ENCODE measurements around the gene REPIN1. TPM values are rescaled to one million over a fixed set of nuclear protein-coding genes. Genes with fewer than 3 reads are reported as not detected.
A peak's percentile ranks its signal among the peaks of the same experiment; 100 is the strongest.

The REPIN1 gene
- total RNA-seq, 3 donors from 2014 or later (not counting 1 experiment from before 2014, with no cell fraction given), result 58.9 to 79.4 (median 76.5) TPM

DNA sequence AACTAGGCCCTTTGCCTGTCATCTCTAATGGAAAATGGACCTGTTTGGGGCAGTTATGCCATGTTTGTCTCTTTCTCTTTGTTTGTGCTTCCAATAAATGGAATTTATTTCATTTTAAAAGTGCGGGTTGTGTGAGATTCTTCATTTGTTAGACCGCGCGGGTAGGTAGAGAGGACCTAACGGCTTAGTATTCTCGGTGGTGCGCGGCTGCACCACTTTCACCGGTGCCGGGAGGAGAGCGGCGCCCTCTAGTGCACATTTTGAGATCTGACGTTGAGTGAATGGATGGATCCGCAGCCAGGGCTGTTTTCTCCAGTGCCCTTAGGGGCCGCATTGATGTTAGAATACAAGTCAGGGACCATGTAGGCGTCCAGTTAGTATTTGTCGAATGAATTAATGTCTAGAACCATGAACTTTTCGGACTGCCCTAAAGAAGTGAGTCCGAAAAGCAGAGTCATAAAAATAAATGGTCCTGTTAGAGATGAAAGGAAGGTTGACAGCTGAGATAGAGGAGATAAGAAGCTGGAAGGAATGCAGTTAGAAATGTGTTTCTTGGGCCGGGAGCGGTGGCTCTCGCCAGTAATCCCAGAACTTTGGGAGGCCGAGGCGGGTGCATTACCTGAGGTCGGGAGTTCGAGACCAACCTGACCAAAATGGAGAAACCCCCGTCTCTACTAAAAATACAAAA lies 52.5 kb downstream of the REPIN1 start:
- Mint-ChIP-seq H3K27me3 (ENCODE audit: low read depth in 2 of 2) (peaks cover 0 to 7% of the 10 kb centered on the region in 2 donors), H3K4me1 (peaks cover 7 to 8% of the 10 kb centered on the region in 2 donors), H3K36me3 (no peaks in the 10 kb centered on the region), H3K9me3 (no peaks in the 10 kb centered on the region), H3K4me3 (peak overlapping the region; percentile 18), H3K27ac (peak overlapping the region in 1 of 2 donors; percentile 14)
- DNase-seq, result peak; percentile 81 to 92
- intact Hi-C loops (cut with micrococcal nuclease), result loop anchor here (1.0 kb wide), 1 partner anchor 64 kb away; no protein-coding TSS in a partner anchor
- Histone ChIP-seq H3K27ac (ENCODE audit: low read length) (no peak overlapping the region), H3K36me3 (ENCODE audit: control insufficient read depth, insufficient read depth, low read length) (no peaks in the 10 kb centered on the region), H3K27me3 (ENCODE audit: control insufficient read depth, insufficient read depth, low read length) (no peaks in the 10 kb centered on the region), H3K9me3 (ENCODE audit: control insufficient read depth, insufficient read depth, low read length) (no peaks in the 10 kb centered on the region), H3K4me3 (ENCODE audit: low read length) (no peak overlapping the region), H3K4me1 (ENCODE audit: control insufficient read depth, insufficient read depth, low read length) (no peaks in the 10 kb centered on the region)
- 25% methylated on average over 27 of the region's 27 CpGs for WGBS (ENCODE audit: insufficient coverage)
- peak; percentile 94 to 100 (median 100) for ATAC-seq
- TF ChIP-seq, protein P1, sequence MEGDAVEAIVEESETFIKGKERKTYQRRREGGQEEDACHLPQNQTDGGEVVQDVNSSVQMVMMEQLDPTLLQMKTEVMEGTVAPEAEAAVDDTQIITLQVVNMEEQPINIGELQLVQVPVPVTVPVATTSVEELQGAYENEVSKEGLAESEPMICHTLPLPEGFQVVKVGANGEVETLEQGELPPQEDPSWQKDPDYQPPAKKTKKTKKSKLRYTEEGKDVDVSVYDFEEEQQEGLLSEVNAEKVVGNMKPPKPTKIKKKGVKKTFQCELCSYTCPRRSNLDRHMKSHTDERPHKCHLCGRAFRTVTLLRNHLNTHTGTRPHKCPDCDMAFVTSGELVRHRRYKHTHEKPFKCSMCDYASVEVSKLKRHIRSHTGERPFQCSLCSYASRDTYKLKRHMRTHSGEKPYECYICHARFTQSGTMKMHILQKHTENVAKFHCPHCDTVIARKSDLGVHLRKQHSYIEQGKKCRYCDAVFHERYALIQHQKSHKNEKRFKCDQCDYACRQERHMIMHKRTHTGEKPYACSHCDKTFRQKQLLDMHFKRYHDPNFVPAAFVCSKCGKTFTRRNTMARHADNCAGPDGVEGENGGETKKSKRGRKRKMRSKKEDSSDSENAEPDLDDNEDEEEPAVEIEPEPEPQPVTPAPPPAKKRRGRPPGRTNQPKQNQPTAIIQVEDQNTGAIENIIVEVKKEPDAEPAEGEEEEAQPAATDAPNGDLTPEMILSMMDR (IDR thresholded peaks at IDR 0.05), result peak; percentile 94

- ATAC-seq, result no peak
- intact Hi-C loops (cut with micrococcal nuclease), result loop anchor here (1.0 kb wide), 1 partner anchor 65 kb away; no protein-coding TSS in a partner anchor
- DNase-seq, result no peak
Measured at GRCh38 chr7:150421831-150422230, 53.2 kb downstream of the REPIN1 start.

More at GRCh38 chr7:150421831-150422230, 53.2 kb downstream of the REPIN1 start:
- H3K4me3 Mint-ChIP-seq, result no peak overlapping the region
- H3K36me3 Mint-ChIP-seq, result no peaks in the 10 kb centered on the region
- no peaks in the 10 kb centered on the region for H3K9me3 Mint-ChIP-seq
- Histone ChIP-seq H3K4me3 (ENCODE audit: low read length) (no peak overlapping the region), H3K36me3 (ENCODE audit: control insufficient read depth, insufficient read depth, low read length) (no peaks in the 10 kb centered on the region), H3K9me3 (ENCODE audit: control insufficient read depth, insufficient read depth, low read length) (no peaks in the 10 kb centered on the region), H3K4me1 (ENCODE audit: control insufficient read depth, insufficient read depth, low read length) (no peaks in the 10 kb centered on the region), H3K27me3 (ENCODE audit: control insufficient read depth, insufficient read depth, low read length) (no peaks in the 10 kb centered on the region), H3K27ac (ENCODE audit: low read length) (no peak overlapping the region)
- 85% methylated on average over 17 of the region's 17 CpGs for WGBS (ENCODE audit: insufficient coverage)
- peaks cover 0 to 7% of the 10 kb centered on the region in 2 donors for H3K27me3 Mint-ChIP-seq (ENCODE audit: low read depth in 2 of 2)
- TF ChIP-seq, protein P1 (IDR thresholded peaks at IDR 0.05), result no peak
- H3K27ac Mint-ChIP-seq, result no peak overlapping the region
- H3K4me1 Mint-ChIP-seq, result peaks cover 7 to 8% of the 10 kb centered on the region in 2 donors

Other genes starting within 250 kb of the REPIN1 start
- gene LRRC61, start 45.5 kb upstream of the REPIN1 start, total RNA-seq, result 10 to 100 TPM in 2 of 3 donors, 1 to 10 TPM in 1; 7.3 to 16.7 (median 13.7) TPM
- 1 to 10 TPM; 5.1 to 8.3 (median 7.2) TPM for gene ACTR3C, start 45.3 kb upstream of the REPIN1 start, total RNA-seq
- not detected for gene RARRES2, start 27.2 kb upstream of the REPIN1 start, total RNA-seq
- gene ZNF775, start 10.5 kb downstream of the REPIN1 start, total RNA-seq, result 1 to 10 TPM; 1.3 to 2.7 (median 1.6) TPM
- gene GIMAP8, start 81.8 kb downstream of the REPIN1 start, total RNA-seq, result 10 to 100 TPM in 1 of 3 donors, 1 to 10 TPM in 2; 6.7 to 17.7 (median 8.4) TPM
- 100 to 1,000 TPM in 1 of 3 donors, 10 to 100 TPM in 2; 66.3 to 100 (median 67.6) TPM for gene GIMAP7, start 146.1 kb downstream of the REPIN1 start, total RNA-seq
- gene GIMAP4, start 198.6 kb downstream of the REPIN1 start, total RNA-seq, result 100 to 1,000 TPM; 105 to 215 (median 124) TPM

Measured in natural killer cell (primary cell).